Measurements from ENCODE around the gene RASSF7. TPM values are rescaled to one million over a fixed set of nuclear protein-coding genes. Genes with fewer than 3 reads are reported as not detected.
A peak's percentile ranks its signal among the peaks of the same experiment; 100 is the strongest.

Gene RASSF7
- total RNA-seq, 1 experiment from 2014 or later = 7.4 TPM

DNA sequence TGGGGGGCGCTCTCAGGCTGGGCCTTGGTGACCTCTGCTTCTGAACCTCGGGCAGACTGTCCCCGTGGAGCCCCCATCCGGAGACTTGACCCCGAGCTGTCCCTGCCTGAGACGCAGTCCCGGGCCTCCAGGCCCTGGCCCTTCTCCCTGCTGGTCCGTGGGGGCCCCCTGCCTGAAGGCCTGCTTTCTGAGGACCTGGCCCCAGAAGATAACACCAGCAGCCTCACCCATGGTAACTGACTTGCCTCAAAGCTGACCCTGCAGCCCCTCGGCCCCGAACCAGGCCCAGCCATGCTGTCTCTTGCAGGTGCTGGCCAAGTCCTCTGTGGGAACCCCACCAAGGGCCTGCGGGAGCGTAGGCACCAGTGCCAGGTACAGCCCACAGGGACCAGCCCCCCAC, 9.2 kb upstream of the RASSF7 start:
- no peak for DNase-seq (ENCODE audit: low read depth)

DNA sequence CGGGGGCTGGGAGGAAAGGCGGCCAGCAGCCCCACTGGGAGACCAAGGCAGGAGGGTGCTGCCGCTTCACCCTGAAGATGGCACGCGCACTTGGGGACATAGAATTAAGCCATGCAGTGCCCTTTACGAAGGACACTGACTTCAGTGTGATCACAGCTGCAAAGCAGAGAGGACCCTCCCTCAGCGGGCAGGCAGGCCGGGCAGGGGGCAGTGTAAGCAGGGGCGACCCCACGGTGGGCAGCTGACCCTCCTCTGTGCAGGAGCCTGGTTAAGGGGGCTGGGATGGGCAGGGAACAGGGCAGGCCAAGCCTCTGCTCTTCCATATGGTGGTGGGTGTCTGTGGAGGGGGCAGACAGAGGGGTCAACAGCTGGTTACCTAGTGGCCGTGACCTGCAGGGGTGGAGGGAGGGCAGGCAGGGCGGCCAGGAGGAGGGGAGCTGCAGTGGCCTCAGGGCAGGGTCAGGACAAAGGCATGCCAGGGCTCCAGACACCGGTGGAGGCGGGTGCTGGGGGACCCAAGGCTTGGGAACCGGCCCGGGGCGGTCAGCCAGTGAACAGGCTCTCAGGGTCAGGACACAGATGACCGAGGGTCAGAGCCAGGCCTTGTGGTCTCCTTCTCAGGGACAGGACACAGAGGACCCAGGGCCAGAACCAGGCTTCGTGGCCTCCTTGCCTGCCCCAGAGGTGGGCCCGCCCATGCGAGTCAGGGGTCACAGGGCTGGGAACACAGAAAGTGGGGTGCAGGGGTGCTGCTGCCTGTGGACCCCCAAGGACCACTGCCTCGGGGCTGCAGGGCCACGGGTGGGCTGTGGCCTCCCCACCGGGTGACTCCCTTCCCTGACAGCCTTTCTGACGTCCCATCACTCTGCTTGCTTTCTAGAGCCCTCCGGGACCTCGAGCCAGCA, 7.4 kb upstream of the RASSF7 start:
- no peak for DNase-seq (ENCODE audit: low read depth)

DNA sequence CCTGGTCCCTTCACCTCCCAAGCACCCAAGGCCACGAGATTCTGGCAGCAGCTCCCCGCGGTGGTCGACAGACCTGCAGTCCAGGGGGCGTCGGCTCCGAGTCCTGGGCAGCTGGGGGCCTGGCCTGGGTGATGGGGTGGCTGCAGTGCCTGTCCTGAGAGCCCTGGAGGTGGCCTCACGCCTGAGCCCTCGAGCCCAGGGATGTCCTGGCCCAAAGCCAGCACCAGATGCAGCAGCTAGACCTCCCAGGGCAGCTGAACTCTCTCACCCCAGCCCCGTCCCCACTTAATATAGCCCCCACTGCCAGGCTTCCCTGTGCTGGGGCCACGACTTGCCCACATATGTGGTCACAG, 6.8 kb upstream of the RASSF7 start:
- no peak for DNase-seq (ENCODE audit: low read depth)

DNA sequence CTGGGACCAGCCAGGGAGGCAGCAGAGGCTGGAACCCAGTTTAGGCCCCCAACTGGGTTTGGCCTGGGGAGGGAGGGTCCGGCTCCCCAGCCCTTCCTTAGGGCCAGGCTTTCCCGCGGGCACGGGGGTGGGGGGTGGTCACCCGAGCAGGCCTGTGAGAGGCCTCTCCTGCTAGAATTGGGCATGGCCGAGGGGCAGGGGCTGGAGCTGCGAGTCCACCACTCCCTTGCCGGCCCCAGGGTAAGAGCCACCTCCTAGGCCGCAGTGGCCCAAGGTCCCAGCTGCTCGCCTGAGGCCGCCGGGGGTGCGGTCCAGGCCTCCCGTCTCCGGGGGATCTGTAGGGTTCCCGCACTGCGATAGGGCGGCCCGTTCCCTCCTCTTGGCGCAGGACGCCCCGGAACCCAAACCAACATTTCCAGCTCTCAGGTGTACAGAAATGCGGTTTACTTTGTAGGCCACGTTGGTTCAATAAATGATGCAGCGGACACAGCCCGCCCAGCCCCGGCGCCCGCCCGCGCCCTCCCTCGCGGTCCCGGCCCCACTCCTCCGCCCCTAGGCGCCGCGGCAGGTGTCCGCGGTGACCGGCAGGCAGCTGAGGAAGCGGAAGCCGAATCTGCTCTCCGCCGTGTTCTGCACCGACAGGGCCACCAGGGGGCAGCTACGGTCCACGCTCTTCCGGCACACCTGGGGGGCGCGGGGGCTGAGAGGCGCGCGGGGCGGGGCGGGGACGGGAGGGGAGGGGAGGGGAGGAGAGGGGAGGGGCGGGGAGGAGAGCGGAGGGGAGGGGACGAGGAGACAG, 6.1 kb upstream of the RASSF7 start:
- DNase-seq (ENCODE audit: low read depth) = no peak

DNA sequence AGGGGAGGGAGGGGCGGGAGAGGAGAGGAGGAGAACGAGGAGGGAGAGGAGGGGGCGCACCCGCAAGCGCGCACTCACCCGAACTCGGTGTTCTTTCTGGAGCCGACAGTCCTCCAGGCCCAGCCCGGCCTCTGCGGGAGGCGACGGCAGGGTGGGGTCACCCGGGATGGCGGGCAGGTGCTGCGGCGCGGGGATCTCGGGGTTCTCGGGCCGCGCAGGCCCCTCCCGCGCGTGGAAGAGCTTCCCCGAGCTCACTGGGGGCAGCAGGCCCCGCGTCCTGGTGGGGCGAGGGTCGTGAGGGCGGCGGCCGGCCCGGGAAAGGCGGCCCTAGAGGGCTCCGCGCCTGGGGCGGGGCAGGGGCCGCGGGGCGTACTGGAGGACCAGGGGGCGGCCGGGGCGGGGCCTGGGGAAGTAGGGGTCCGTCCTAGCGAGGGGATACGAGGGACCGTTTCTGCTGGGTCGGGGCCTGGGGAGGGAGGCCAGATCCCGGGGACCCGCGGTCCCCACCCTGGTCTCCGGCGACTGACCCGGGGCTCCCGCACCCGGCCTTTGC, 5.5 kb upstream of the RASSF7 start:
- DNase-seq (ENCODE audit: low read depth) = no peak

DNA sequence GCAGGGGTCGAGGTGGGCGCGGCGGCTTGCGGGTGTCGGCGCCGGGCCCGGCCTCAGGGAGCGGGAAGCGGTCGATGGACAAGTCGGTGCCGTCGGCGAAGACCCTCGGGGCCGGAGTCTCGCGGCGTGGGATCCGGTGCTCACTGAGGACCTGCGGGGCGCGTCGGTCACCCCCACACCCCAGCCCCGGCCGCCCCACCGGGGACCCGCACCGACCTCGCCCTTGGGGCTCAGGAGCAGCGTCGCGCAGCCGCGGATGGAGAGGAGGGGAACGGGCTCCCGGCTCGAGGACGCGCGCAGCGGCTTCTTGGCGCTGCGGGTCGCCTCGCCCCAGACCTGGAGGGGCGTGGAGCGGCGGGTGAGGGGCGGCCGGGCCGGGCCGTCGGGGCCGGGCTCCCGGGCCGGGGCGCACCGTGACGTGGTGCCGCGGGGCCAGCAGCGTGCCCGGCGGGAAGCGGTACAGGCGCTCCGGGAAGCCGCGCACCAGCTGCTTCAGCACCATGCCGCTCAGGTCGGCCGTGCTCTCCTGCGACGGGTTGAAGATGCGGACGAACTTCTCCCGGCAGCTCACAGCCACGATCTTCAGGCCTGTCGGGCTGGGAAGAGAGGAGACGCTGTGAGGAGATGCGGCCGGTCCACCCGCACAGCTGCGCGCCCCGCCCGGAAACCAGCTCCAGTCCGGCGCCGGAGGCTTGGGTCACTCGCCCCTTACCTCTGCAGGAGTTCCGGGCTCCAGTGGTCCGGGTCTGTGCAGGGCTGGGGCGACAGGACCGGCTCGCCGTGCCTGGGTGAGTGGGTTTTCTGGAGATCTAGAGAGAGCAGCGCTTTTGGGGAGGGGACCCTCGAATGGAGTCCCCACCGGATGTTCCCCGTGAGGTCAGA, 4.7 kb upstream of the RASSF7 start:
- DNase-seq (ENCODE audit: low read depth) = no peak

DNA sequence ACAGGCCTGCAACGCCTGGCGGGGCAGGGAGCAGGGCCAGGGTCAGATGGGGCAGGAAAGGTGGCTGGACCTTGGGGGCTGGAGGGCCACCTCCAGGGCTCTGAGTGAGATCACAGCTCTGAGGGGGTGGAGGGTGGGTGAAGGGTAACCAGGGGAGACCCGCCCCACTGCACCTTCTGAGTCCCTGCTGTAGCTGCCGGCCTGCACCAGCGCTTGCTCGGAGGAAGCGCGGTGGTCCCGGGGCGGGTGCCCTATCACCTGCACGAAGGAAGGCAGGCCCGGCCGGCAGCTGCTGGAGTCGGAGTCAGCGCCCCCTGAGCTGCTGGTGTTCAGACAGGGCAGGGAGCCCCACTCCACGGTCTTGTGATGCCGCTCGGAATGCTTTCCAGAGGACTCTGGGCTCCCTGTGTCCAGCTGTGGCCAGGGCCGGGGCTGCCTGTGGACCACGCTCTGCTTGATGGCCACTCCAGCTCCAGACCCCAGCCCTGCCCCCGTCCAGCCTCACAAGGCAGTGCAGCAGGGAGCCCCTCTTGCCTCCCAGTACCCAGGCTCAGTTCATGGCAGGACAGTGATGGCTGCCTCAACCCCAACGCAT, 4.0 kb upstream of the RASSF7 start:
- DNase-seq (ENCODE audit: low read depth) = no peak

DNA sequence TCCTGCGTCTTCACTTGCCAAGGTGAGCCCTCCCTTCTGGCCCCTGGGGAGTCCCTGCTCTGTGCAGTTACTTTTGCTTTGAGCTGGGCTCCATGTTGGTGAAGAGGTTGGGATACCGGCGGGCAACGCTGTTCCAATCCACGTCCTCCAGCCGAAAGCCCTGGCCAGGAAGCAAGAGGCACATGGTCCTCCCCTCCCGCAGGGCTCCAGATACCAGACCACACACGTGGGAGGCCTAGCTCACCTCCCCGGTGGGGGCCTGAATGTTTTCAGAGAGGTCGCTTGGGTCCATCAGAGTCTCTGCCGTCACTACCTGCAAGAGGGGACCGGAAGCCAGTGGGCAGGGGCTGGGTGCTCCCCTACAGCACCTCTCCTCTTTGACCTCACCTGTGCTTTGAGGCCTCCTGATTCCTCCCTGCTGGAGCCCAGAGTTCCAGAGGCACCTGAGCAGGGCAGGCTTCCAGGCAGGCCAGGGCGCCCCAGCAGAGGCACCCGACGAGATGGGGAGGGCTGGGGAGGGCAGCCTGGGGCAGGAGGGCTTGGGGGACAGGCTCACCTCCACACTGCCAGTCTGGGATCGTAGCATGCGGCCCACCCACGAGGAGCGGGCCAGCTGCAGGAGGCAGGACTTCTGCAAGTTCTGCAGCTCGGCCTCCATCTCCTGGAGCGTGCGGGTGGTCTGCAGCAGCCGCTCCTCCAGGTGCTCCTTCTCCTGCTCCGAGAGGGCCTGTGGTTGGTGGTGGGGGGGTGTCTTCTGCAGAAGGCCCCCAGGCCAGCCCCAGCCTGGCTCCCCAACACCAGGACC, 3.2 kb upstream of the RASSF7 start:
- no peak for DNase-seq (ENCODE audit: low read depth)

DNA sequence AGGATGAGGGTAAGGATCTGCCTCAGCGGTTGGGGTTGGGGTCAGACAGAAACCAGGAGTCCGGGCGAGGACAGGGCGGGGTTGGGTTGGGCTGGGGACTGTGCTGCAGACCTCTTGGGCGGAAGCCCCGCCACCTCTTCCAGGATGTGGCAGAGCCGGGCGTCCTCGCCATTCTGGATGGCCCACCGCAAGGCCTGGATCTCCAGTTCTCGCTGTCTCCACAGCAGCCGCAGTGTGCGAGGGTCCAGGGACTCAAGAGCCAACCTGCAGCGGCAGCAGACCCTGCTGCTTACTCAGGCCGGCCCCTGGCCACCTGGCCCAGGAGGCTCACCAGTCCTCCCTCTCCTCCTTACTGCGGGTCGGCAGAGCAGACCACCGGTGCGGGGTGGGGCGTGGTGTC, 2.3 kb upstream of the RASSF7 start:
- no peak for DNase-seq (ENCODE audit: low read depth)

DNA sequence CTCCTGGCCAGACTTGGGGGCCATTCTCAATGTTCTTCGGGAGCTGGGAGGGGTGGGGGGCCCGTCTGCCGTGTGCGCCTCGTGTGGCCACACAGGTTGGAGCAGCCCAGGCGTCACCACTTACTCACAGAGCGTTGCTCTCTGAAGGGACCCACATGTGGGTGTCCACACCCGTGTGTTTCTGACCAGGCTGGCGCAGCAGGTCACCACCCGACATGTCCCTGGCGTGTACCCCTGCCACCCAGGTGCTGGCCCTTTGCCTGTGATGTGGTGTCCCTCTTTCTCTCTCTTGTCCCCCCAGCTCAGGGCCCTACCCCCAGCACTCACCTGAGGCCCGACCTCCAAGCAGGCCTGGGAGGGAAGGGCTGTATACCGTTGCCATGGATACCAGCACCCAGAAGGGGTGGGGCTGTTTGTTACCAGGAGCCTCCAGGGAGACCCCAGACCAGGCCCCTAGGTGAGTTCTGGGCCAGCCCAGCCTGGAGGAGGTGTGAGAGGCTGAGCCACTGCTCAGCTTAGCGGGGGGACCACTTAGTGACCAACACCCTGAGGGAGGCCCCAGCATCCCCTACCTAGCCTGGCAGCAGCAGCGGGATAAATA, 1.6 kb upstream of the RASSF7 start:
- no peak for DNase-seq (ENCODE audit: low read depth)

DNA sequence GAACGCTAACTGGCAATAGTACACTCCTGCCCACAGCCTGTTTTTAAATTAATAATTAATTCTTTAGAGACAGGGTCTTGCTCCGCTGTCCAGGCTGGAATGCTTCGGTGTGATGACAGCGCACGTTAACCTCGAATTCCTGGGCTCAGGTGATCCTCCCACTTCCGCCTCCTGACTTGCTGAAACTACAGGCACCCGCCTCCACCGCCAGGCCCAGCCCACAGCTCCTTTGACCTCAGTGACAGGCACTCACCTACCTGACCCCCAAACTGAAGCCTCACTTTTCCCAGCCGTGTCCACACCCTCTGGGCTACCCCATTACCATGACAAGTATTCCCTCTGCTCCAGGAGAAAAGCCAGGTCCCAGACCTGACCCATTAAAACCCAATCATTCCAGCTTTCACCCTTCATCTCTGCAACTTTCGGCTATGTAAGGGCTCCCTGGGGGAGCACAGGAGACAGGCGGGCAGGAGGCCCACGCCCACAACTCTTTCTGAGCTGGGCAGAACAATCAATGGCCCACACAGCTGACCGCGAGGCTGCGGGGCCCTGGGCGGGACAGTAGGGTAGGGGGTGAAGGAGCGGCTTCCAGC, 962 bp upstream of the RASSF7 start:
- DNase-seq (ENCODE audit: low read depth) = no peak

DNA sequence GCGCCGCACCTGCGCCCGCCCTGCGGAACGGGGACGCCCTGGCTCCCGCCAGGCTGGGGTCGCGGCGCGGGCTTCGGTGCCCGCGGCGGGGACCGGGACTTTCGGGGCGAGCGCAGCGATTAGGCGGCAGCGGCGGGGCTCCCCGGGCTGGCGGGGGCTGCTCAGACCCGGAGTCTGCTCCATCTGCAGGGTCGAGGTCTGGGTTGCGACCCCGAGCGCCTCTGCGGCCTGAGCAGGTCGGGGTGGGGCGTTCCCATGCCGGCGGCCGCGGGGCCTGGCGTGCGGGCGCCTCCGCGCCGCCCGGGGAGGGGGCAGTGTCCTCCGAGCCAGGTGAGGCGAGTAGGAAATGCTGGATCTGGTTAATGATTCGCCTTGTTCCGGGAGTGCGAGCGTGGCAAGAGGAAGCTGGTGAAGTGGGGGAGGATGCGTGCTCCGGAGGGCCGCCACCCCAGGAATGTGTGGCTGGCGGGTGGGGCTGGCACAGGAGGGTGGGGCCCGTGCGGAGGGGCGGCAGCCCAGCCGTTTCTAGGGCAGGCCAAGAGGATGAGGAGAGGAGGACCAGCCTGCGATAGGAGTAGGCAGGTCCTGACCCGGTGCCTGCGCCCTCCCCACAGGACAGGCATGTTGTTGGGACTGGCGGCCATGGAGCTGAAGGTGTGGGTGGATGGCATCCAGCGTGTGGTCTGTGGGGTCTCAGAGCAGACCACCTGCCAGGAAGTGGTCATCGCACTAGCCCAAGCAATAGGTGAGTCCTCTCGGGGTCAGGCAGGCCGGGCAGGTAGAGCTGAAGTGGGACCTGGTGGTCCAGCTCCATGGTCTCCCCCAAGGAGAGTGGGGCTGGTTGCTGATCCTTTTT, 606 bp downstream of the RASSF7 start:
- DNase-seq (ENCODE audit: low read depth) = peak; percentile 47

DNA sequence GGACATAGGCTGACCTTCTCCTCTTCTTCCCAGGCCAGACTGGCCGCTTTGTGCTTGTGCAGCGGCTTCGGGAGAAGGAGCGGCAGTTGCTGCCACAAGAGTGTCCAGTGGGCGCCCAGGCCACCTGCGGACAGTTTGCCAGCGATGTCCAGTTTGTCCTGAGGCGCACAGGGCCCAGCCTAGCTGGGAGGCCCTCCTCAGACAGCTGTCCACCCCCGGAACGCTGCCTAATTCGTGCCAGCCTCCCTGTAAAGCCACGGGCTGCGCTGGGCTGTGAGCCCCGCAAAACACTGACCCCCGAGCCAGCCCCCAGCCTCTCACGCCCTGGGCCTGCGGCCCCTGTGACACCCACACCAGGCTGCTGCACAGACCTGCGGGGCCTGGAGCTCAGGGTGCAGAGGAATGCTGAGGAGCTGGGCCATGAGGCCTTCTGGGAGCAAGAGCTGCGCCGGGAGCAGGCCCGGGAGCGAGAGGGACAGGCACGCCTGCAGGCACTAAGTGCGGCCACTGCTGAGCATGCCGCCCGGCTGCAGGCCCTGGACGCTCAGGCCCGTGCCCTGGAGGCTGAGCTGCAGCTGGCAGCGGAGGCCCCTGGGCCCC, 1.4 kb downstream of the RASSF7 start:
- DNase-seq (ENCODE audit: low read depth) = no peak

DNA sequence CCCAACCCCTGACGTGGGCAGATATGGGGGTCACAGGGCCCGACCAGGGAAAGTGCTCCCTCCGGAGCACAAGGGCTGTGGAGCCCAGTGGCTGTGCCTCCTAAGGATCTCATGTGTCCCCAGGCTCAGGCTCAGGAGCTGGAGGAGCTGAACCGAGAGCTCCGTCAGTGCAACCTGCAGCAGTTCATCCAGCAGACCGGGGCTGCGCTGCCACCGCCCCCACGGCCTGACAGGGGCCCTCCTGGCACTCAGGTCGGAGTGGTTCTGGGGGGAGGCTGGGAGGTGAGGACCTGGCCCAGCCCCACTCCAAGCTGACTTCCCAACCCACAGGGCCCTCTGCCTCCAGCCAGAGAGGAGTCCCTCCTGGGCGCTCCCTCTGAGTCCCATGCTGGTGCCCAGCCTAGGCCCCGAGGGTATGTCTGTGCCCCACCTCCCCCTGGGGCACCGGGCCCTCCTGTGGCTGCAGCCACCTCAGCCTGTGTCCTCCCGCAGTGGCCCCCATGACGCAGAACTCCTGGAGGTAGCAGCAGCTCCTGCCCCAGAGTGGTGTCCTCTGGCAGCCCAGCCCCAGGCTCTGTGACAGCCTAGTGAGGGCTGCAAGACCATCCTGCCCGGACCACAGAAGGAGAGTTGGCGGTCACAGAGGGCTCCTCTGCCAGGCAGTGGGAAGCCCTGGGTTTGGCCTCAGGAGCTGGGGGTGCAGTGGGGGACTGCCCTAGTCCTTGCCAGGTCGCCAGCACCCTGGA, 2.5 kb downstream of the RASSF7 start:
- no peak for DNase-seq (ENCODE audit: low read depth)

DNA sequence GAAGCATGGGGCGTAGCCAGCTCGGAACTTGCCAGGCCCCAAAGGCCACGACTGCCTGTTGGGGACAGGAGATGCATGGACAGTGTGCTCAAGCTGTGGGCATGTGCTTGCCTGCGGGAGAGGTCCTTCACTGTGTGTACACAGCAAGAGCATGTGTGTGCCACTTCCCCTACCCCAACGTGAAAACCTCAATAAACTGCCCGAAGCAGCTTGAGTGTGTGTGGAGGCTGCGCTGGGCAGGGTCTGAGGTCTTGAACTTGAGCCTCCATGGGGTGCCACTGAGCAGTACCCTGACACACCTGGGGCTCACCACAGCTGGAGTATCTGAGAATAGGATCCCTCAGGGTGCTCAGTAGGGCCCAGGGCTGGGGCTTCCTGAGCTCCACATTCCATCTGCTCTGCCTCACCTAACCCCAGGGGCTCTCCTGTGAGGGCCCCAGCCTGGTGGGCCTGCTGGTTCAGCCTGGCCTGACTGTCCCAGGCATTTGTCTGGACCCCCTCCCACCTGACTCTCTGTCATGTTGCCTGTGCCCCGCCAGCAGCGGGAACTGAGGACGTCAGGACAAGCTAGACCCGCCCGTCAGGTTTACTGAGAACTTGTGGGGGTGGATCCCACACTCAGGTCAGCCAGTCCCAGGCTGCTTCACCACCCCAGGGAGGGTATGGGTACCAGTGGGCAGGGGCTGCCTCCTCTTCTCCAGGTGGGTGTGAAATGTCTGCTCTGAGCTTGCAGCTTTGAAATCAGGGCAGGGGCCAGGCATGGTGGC, 3.2 kb downstream of the RASSF7 start:
- no peak for DNase-seq (ENCODE audit: low read depth)

DNA sequence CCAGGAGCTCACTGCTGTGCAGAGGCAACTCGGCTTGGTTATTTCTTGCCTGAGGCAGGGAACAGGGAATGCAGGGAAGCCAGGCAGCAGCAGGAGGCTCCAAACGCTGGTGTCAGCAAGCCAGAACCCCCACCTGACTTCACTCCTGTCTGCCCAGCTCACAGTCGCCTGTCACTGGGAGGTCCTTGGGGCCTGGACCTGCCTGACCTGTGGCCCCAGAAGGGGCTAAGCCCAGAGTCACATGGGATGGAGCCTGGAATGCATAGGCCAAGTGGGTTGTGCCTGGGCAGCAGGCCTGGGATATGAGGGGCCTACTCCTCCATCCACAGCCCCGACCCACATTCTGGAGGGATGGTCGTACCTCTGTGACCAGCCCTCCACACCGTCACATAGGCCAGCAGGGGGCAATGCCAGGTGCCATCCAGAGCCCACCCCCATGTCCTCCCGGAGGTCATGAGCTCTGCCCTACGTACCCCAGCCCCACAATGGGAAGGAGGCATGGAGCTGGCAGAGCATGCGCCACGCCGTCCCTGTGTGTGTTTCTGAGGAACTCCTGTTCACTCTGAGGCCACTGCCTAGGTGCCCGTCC, 5.2 kb downstream of the RASSF7 start:
- DNase-seq (ENCODE audit: low read depth) = no peak

All from RPMI7951 (cell line).